ENCODE results near the gene PADI1.

PADI1 gene

GRCh38 chr1:17181781-17182464 lies 23.0 kb upstream of the PADI1 start:
- no peak for DNase-seq (ENCODE audit: low read depth)

GRCh38 chr1:17183388-17184160 lies 21.4 kb upstream of the PADI1 start:
- no peak for DNase-seq (ENCODE audit: low read depth)

DNA sequence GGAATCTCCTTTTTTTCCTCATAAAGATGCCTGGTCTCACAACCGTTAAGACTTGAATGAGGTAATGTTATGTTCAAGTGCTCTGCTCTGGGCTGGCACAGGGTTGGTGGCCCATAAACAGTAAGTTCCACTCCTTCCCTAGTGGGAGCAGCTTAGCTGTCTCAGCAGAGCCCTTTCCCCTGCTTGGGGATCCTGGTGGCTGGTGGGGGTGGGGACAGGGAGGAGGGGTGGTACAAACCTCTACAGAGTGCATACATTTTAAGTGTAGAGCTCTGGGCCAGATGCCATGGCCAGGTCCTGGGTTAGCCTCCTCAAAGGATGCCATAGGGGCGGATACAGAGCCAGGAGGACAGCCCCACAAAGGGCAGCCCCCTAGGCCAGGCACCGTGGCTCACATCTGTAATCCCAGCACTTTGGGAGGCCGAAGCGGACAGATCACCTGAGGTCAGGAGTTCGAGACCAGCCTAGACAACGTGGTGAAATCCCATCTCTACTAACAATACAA lies 20.7 kb upstream of the PADI1 start:
- DNase-seq (ENCODE audit: low read depth): no peak

DNA sequence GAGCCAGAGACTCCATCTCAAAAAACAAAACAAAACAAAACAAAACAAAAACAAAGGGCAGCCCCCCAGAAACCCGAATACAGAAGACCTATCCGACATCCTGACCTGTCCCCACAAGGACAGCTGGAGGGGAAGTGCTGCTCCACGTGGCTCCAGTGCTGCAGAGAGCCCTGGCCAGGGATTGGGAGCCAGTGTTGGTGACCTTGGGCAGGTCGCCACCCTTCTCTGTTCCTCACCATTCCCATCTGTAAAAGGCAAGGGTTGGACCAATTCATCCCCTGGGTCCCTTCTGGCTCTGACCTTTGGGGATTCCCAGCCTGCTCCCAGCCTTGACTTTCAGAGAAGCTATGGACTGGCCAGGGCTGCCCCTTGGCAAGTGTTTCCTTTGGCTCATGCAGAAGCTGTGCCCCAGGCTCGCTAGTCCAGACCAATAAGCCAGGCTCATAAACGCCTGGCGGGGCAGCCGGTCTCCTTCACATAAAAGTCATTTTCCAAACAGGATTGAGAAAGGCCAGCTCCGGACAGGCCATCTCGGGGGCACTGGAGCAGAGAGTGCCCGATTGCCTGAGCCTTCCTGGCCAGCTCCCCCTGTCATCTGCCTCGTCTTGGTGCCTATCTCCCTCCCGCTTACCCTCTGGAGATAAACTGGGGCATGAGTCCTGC lies 20.0 kb upstream of the PADI1 start:
- no peak for DNase-seq (ENCODE audit: low read depth)

GRCh38 chr1:17185485-17185860 lies 19.5 kb upstream of the PADI1 start:
- DNase-seq (ENCODE audit: low read depth): no peak

DNA sequence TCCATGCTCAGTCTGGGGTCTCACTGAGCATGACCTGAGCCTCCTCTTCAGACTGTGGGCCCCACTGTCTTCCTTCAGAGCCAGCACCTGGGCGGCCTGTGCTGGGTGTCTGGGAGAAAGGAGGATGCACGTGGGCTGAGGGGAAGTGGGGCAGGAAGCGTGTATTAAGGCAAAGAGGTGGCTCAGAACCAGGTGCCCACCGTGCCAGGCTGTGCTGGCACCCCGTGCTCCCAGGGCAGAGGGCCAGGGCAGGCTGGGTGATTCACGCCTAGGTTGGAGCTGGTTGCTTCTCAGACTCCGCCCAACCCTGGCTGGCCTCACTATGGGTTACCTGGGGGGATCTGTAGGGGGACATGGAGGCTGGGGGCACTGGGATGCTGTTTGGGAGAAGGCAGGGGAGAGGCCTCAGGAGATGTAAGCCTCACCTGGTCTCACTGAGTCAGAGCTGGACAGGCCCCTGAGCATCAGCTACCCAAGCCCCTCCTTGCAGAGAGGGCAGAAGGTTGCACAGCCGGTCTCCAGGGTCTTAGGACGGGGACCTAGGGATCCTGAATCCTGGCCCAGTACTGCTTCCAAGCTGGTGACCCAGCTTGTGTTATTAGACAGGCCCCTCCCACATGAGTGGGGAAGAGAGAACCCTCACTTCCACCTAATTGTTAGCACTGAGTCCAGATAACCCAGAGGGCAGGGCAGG lies 18.6 kb upstream of the PADI1 start:
- DNase-seq (ENCODE audit: low read depth): no peak

- DNase-seq (ENCODE audit: low read depth): no peak
These were observed 17.9 kb upstream of the PADI1 start for GRCh38 chr1:17187051-17187450.

DNA sequence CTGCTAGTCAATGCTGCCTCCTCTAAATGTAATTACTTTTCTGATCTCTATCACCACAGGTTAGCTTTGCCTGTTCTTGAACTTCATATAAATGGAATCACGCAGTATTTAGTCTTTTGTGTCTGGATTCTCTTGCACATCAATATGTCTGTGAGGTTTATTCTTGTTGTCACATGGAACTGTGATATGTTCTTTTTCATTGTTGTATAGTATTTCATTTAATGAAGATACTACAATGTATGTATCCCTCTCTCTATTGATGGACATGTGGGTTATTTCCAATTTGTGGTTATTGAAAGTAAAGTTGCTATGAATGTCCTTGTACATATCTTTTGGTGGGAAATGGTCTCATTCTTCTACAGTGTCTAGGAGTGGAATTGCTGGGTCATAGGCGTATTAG lies 16.7 kb upstream of the PADI1 start:
- no peak for DNase-seq (ENCODE audit: low read depth)

- DNase-seq (ENCODE audit: low read depth): no peak
These were observed 15.9 kb upstream of the PADI1 start for GRCh38 chr1:17188889-17189631.

- DNase-seq (ENCODE audit: low read depth): no peak
These were observed 15.3 kb upstream of the PADI1 start for GRCh38 chr1:17189632-17189990.

- peak; percentile 86 for DNase-seq (ENCODE audit: low read depth)
These were observed 14.6 kb upstream of the PADI1 start for GRCh38 chr1:17190010-17190995.

DNA sequence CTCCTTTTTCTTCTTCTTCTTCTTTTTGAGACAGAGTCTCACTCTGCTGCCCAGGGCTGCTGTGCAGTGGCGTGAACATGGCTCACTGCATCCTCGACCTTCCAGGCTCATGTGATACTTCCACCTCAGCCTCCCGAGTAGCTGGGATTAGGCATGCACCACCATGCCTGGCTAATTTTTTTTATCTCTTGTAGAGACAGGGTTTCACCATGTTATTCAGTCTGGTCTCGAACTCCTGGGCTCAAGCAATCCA lies 13.0 kb upstream of the PADI1 start:
- no peak for DNase-seq (ENCODE audit: low read depth)

- DNase-seq (ENCODE audit: low read depth): no peak
These were observed 12.3 kb upstream of the PADI1 start for GRCh38 chr1:17192394-17193221.

- no peak for DNase-seq (ENCODE audit: low read depth)
These were observed 11.5 kb upstream of the PADI1 start for GRCh38 chr1:17193222-17194132.

DNA sequence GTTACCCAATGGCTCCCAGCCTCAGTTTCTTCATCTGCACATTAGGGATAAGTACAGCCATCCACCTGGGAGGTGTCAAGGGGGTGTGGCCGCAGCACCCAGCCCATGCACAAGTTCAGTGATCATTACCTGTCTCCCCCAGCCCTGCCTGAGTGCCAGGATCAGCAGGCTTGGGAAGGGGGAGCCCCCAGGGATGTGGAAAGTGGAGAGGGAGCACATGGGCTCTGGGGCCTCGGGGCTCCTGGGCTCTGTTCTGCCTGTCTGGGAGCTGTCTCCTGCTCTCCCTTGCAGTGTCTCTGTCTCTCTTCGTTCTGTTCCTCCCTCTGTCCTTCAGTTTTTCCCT lies 10.8 kb upstream of the PADI1 start:
- no peak for DNase-seq (ENCODE audit: low read depth)

GRCh38 chr1:17194615-17195528 lies 10.1 kb upstream of the PADI1 start:
- DNase-seq (ENCODE audit: low read depth): no peak

DNA sequence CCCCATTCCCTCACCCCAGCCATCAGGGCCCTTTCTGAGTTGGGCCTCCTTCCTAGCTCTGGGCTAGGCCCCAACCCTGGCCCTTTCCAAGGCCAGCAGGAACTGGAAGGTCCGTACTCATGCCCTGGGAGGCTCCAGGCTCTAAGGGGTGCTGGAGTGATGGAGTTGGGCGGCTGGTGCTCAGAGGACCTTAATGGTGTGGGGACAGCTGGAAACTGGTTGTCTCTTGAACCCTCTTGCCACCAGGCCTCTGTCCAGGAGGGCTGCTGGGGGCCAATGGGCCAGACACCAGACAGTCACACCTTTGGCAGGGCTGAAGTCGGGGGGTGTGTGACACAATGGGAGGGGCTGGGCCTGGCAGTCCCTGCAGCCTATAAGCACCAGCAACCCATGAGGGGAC lies 9.2 kb upstream of the PADI1 start:
- no peak for DNase-seq (ENCODE audit: low read depth)

Data from non-pigmented ciliary epithelial cell (primary cell).